ENCODE measurements around the gene EVX2. TPM values are rescaled to one million over a fixed set of nuclear protein-coding genes. Genes with fewer than 3 reads are reported as not detected.

Gene EVX2
- total and polyA plus RNA-seq, 9 of the 15 experiments (the other 6 are each of a cell fraction or from before 2014, with no cell fraction given) = not detected

- no TSS peak for BruUV-seq (replicated peaks)
- DNase-seq (ENCODE audit: extremely low read depth in 1 of 4, low spot score in 3 of 4) = peak in 1 of 4 experiments; percentile 37
- H3K9ac ChIP-seq (ENCODE audit: insufficient read depth in 1 of 2, low read depth in 2 of 2, low read length in 2 of 2) = no peak overlapping the region
- no peak for FAIRE-seq
- H3K9me1 ChIP-seq (ENCODE audit: control insufficient read depth, insufficient read depth, low read length) = no peaks in the 10 kb centered on the region
- no peak for ATAC-seq
- ChIA-PET CTCF (ENCODE audit: low intra/inter-chr PET ratio) (no interaction called here), POLR2A (interaction anchor here (0.7 to 1.0 kb wide), 2 partner anchors 73 to 1394 kb away, joined by 3 read pairs; partner anchors contain the start of gene LNPK)
- H4K20me1 ChIP-seq (replicated peaks; ENCODE audit: control insufficient read depth, insufficient read depth, low read length) = no peaks in the 10 kb centered on the region; the same call in 1 of the 2 replicates
- no peak overlapping the region for H3K27ac ChIP-seq (ENCODE audit: extremely low read depth, low read depth, low read length)
- H3K4me2 ChIP-seq (ENCODE audit: insufficient read depth, low read length) = peak overlapping the region; percentile 54
- intact Hi-C loops (cut with micrococcal nuclease) = loop anchor here (10.0 kb wide), 1 partner anchor 211 kb away; no protein-coding TSS in a partner anchor
- peaks cover 3 to 24% of the 10 kb centered on the region in 2 experiments; a peak in 3 of 5 replicates for H3K4me1 ChIP-seq (replicated peaks in 1 of 2; ENCODE audit: control insufficient read depth in 2 of 2, insufficient read depth in 2 of 2, low read length in 2 of 2)
- no peak overlapping the region for H3K4me3 ChIP-seq
- no peaks in the 10 kb centered on the region for H3K79me2 ChIP-seq (ENCODE audit: control insufficient read depth, insufficient read depth, low read length)
- in situ Hi-C loops (cut with MboI) = loop anchor here (10.0 to 25.0 kb wide), 2 partner anchors 391 to 1038 kb away; no protein-coding TSS in a partner anchor
- peaks cover 60 to 62% of the 10 kb centered on the region in 2 experiments for H3K27me3 ChIP-seq (ENCODE audit: control insufficient read depth in 2 of 2, insufficient read depth in 2 of 2, low read length in 2 of 2)
- no peaks in the 10 kb centered on the region for H3K9me3 ChIP-seq (replicated peaks; ENCODE audit: control insufficient read depth, insufficient read depth, low read depth, low read length)
- no peaks in the 10 kb centered on the region for H3K36me3 ChIP-seq (ENCODE audit: control insufficient read depth, insufficient read depth, low read length)
- peak overlapping the region; percentile 48; the same call in 1 of the 2 replicates for H2AFZ ChIP-seq (ENCODE audit: low read depth, low read length)
- WGBS (ENCODE audit: insufficient coverage, low coverage, missing lambda C conversion rate) = 3% methylated on average over 15 of the region's 15 CpGs
- TF ChIP-seq ZNF57 (CRISPR knock-in tag; IDR thresholded peaks at IDR 0.05) (no peak), ZNF280B (CRISPR knock-in tag; IDR thresholded peaks at IDR 0.05) (no peak), ZNF395 (CRISPR knock-in tag; IDR thresholded peaks at IDR 0.05) (no peak), CBX5 (IDR thresholded peaks at IDR 0.05; ENCODE audit: borderline replicate concordance, low read depth) (no peak), PBX2 (CRISPR knock-in tag; IDR thresholded peaks at IDR 0.05; ENCODE audit: low read depth) (no peak), PBX2 (tag; conservative IDR thresholded peaks at IDR 0.05; ENCODE audit: low read depth) (0 out of 2 replicates have a peak, but pooled peaks have one; percentile 20), ZNF282 (CRISPR knock-in tag; IDR thresholded peaks at IDR 0.05) (no peak), MTA2 (IDR thresholded peaks at IDR 0.05; ENCODE audit: low read depth) (no peak), ZNF316 (IDR thresholded peaks at IDR 0.05) (0 out of 2 replicates have a peak, but pooled peaks have one; percentile 14), SLC30A9 (CRISPR knock-in tag; IDR thresholded peaks at IDR 0.05) (no peak), PTBP1 (IDR thresholded peaks at IDR 0.05; ENCODE audit: low read depth, low read length) (no peak), TGIF2 (CRISPR knock-in tag; IDR thresholded peaks at IDR 0.05) (no peak), RAD21 (CRISPR knock-in tag; conservative IDR thresholded peaks at IDR 0.05 in 1 of 2, IDR thresholded peaks at IDR 0.05 in 1 of 2) (no peak)
- TF ChIP-seq, protein P1, sequence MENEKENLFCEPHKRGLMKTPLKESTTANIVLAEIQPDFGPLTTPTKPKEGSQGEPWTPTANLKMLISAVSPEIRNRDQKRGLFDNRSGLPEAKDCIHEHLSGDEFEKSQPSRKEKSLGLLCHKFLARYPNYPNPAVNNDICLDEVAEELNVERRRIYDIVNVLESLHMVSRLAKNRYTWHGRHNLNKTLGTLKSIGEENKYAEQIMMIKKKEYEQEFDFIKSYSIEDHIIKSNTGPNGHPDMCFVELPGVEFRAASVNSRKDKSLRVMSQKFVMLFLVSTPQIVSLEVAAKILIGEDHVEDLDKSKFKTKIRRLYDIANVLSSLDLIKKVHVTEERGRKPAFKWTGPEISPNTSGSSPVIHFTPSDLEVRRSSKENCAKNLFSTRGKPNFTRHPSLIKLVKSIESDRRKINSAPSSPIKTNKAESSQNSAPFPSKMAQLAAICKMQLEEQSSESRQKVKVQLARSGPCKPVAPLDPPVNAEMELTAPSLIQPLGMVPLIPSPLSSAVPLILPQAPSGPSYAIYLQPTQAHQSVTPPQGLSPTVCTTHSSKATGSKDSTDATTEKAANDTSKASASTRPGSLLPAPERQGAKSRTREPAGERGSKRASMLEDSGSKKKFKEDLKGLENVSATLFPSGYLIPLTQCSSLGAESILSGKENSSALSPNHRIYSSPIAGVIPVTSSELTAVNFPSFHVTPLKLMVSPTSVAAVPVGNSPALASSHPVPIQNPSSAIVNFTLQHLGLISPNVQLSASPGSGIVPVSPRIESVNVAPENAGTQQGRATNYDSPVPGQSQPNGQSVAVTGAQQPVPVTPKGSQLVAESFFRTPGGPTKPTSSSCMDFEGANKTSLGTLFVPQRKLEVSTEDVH (IDR thresholded peaks at IDR 0.05; ENCODE audit: low read depth, partially characterized antibody) = no peak
Observed at GRCh38 chr2:176075481-176075880, 8.3 kb downstream of the EVX2 start.
